SK-N-SH (cell line): ENCODE data around the gene LPP.

Source experiments
- CTCF ChIP-seq: fragments of 200-600 bp; sonication (generic); IDR thresholded peaks from 2 replicates; pipeline ENCODE4 v1.6.1; 2017; ENCODE audit warnings: antibody characterized with exemption, mild to moderate bottlenecking, moderate library complexity
- FOXJ3 ChIP-seq: sonication (generic); formaldehyde crosslinking; IDR thresholded peaks from 2 replicates; pipeline ENCODE4 v1.5.1; 2020; ENCODE audit warnings: mild to moderate bottlenecking, missing genetic modification reagents
- GABPA ChIP-seq: IDR thresholded peaks from 2 replicates; pipeline ENCODE4 v1.4.0; 2012; ENCODE audit warnings: low read depth, mild to moderate bottlenecking

DNA sequence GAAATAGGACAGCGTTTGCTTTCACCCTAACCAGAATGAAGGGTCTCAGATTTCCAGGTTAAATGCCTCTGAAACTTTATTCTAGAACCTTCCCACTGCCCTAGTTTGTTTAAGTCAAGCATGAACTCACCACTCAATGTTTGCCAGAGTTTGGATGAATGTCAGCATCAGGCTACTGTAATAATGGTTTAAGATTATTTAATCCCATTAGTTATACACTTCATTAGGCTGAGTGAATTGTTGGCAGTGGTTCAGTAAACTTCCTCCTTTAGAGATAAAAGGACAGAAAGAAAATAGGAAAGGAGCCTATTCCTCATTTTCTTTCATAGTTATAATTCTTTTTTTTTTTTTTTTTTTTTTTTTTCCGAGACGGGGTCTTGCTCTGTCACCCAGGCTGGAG, 615.9 kb downstream of the LPP start:
- no peak for TF ChIP-seq GABPA
- no peak for TF ChIP-seq FOXJ3 (CRISPR knock-in tag)
- no peak for TF ChIP-seq CTCF
